Osteoblast (primary cell): Measurements from ENCODE around the gene ZNF488. TPM values are rescaled to one million over a fixed set of nuclear protein-coding genes. Genes with fewer than 3 reads are reported as not detected.

ENCODE experiments used
- DNase-seq: peaks from one replicate; pipeline ENCODE4 v3.0.0; 2011; ENCODE audit warnings: low spot score, mixed read lengths; ENCODE audit not compliant: insufficient read length; ENCODE audit errors: missing footprints
- H2AFZ ChIP-seq: 2 replicates; pipeline ENCODE4 v1.6.0; 2011; ENCODE audit warnings: mild to moderate bottlenecking, low read length
- H3K27ac ChIP-seq: 2 replicates; pipeline ENCODE4 v1.5.1; 2011; ENCODE audit warnings: mild to moderate bottlenecking, low read depth, low read length, moderate library complexity
- H3K27me3 ChIP-seq: 2 replicates; pipeline ENCODE4 v1.6.0; 2012; ENCODE audit warnings: mild to moderate bottlenecking, control low read depth, inconsistent platforms, low read length, moderate library complexity; ENCODE audit not compliant: insufficient read depth
- H3K36me3 ChIP-seq: 2 replicates; pipeline ENCODE4 v1.5.1; 2011; ENCODE audit warnings: mild to moderate bottlenecking, low read length, control low read depth, moderate library complexity; ENCODE audit not compliant: insufficient read depth
- H3K4me1 ChIP-seq: 2 replicates; pipeline ENCODE4 v1.5.1; 2011; ENCODE audit warnings: mild to moderate bottlenecking, low read length, control low read depth, moderate library complexity; ENCODE audit not compliant: insufficient read depth
- H3K4me2 ChIP-seq: 2 replicates; pipeline ENCODE4 v1.6.0; 2011; ENCODE audit warnings: mild to moderate bottlenecking, low read length; ENCODE audit not compliant: insufficient read depth
- H3K4me3 ChIP-seq: fragments of 200-600 bp; sonication (generic); 3 replicates; pipeline ENCODE4 v1.5.1; 2012; ENCODE audit warnings: mild to moderate bottlenecking, low read length, inconsistent platforms; ENCODE audit not compliant: insufficient read depth
- H3K79me2 ChIP-seq: 2 replicates; pipeline ENCODE4 v1.6.0; 2012; ENCODE audit warnings: mild to moderate bottlenecking, low read length, control low read depth, inconsistent platforms; ENCODE audit not compliant: insufficient read depth
- H3K9me3 ChIP-seq: 2 replicates; pipeline ENCODE4 v1.5.1; 2011; ENCODE audit warnings: low read depth, low read length, control low read depth
- H4K20me1 ChIP-seq: 2 replicates; pipeline ENCODE4 v1.6.0; 2012; ENCODE audit warnings: mild to moderate bottlenecking, low read length, control low read depth; ENCODE audit not compliant: insufficient read depth
- CTCF ChIP-seq: IDR thresholded peaks from 2 replicates; pipeline ENCODE4 v1.5.1; 2011; ENCODE audit warnings: mild to moderate bottlenecking, low read depth, low read length, moderate library complexity; ENCODE audit errors: extremely low read depth
- total RNA-seq: library from RNA; depleted of rRNA; stranded (reverse); fragments of >200 nt; gene quantifications from 2 replicates; pipeline ENCODE4 v1.2.3, GENCODE V29; 2012

The ZNF488 gene
- total RNA-seq, 1 donor, result under 0.01 TPM

- Histone ChIP-seq H2AFZ (no peak overlapping the region), H4K20me1 (no peaks in the 10 kb centered on the region), H3K4me3 (no peak overlapping the region), H3K79me2 (no peaks in the 10 kb centered on the region), H3K4me2 (no peak overlapping the region), H3K27ac (no peak overlapping the region), H3K9me3 (no peaks in the 10 kb centered on the region), H3K36me3 (no peaks in the 10 kb centered on the region), H3K27me3 (peaks cover 70% of the 10 kb centered on the region), H3K4me1 (peaks cover 11% of the 10 kb centered on the region)
- no peak for TF ChIP-seq CTCF
- no peak for DNase-seq
Observed at GRCh38 chr10:47380341-47381102, 3.6 kb downstream of the ZNF488 start.

- no peak for TF ChIP-seq CTCF
- H2AFZ ChIP-seq, result no peak overlapping the region
- H3K4me1 ChIP-seq, result peaks cover 14% of the 10 kb centered on the region
- no peak overlapping the region for H3K4me2 ChIP-seq
- no peak for DNase-seq
- H4K20me1 ChIP-seq, result no peaks in the 10 kb centered on the region
- H3K27me3 ChIP-seq, result peaks cover 70% of the 10 kb centered on the region
- no peaks in the 10 kb centered on the region for H3K9me3 ChIP-seq
- no peaks in the 10 kb centered on the region for H3K36me3 ChIP-seq
- H3K27ac ChIP-seq, result no peak overlapping the region
- no peaks in the 10 kb centered on the region for H3K79me2 ChIP-seq
- H3K4me3 ChIP-seq, result no peak overlapping the region
Observed at GRCh38 chr10:47379901-47380300, 4.2 kb downstream of the ZNF488 start.

GRCh38 chr10:47379445-47379785 lies 4.7 kb downstream of the ZNF488 start:
- no peak for TF ChIP-seq CTCF
- H3K4me2 ChIP-seq, result no peak overlapping the region

GRCh38 chr10:47378606-47379444 lies 5.3 kb downstream of the ZNF488 start:
- H3K36me3 ChIP-seq, result no peaks in the 10 kb centered on the region
- H3K27ac ChIP-seq, result no peak overlapping the region
- H3K4me2 ChIP-seq, result no peak overlapping the region
- H3K9me3 ChIP-seq, result no peaks in the 10 kb centered on the region
- no peak overlapping the region for H2AFZ ChIP-seq
- H3K4me3 ChIP-seq, result no peak overlapping the region
- H3K4me1 ChIP-seq, result peaks cover 13% of the 10 kb centered on the region
- H4K20me1 ChIP-seq, result no peaks in the 10 kb centered on the region
- no peak for DNase-seq
- no peak for TF ChIP-seq CTCF
- peaks cover 70% of the 10 kb centered on the region for H3K27me3 ChIP-seq
- no peaks in the 10 kb centered on the region for H3K79me2 ChIP-seq

More at GRCh38 chr10:47379445-47379785, 4.7 kb downstream of the ZNF488 start:
- peaks cover 15% of the 10 kb centered on the region for H3K4me1 ChIP-seq
- no peak for DNase-seq
- H3K36me3 ChIP-seq, result no peaks in the 10 kb centered on the region
- no peak overlapping the region for H3K4me3 ChIP-seq
- H3K79me2 ChIP-seq, result no peaks in the 10 kb centered on the region
- H3K9me3 ChIP-seq, result no peaks in the 10 kb centered on the region
- H2AFZ ChIP-seq, result no peak overlapping the region
- no peaks in the 10 kb centered on the region for H4K20me1 ChIP-seq
- H3K27ac ChIP-seq, result no peak overlapping the region
- peaks cover 70% of the 10 kb centered on the region for H3K27me3 ChIP-seq
